ENCODE results near the gene MX1.

- TF ChIP-seq CTCF (IDR thresholded peaks at IDR 0.05; ENCODE audit: insufficient read depth, low read length) (no peak), GABPA (IDR thresholded peaks at IDR 0.05; ENCODE audit: low read depth) (no peak), POLR2AphosphoS5 (IDR thresholded peaks at IDR 0.05; ENCODE audit: low read depth) (no peak), SPI1 (IDR thresholded peaks at IDR 0.05; ENCODE audit: borderline replicate concordance, low read depth) (no peak)
Observed at GRCh38 chr21:41472753-41473548, 46.9 kb downstream of the MX1 start.
